PC-9 (cell line): ENCODE results near the gene LTB.

Experiments used
- EZH2 ChIP-seq: fragments of 200-600 bp; sonication (generic); IDR thresholded peaks from 2 replicates; pipeline ENCODE4 v1.8.0; 2017; ENCODE audit warnings: antibody characterized with exemption, low read depth
- TF ChIP-seq, protein P1 (sequence below): fragments of 200-600 bp; sonication (generic); conservative IDR thresholded peaks from 2 replicates; pipeline ENCODE4 v1.6.1; 2017; ENCODE audit warnings: mixed run types, antibody characterized with exemption, mild to moderate bottlenecking, moderate library complexity

DNA sequence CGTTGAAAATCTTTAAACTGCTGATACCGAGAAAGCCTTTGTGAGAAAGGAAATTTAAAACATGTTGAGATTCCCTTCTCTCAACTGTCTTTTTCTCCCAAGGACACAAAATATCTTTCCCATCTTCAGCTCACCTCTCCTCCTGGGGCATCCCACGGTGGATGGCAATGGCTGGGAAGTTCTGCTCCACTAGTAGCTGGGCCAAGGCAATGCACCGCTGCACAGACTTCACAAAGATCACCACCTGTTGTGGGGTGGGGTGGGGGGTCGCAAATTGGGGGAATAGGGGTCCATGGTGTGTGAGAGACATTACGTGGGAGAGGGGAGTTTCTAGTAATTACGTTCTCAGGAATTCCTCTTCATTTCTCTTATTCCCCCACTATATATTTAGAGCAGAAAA, 51.1 kb downstream of the LTB start:
- no peak for TF ChIP-seq EZH2
- TF ChIP-seq, protein P1, sequence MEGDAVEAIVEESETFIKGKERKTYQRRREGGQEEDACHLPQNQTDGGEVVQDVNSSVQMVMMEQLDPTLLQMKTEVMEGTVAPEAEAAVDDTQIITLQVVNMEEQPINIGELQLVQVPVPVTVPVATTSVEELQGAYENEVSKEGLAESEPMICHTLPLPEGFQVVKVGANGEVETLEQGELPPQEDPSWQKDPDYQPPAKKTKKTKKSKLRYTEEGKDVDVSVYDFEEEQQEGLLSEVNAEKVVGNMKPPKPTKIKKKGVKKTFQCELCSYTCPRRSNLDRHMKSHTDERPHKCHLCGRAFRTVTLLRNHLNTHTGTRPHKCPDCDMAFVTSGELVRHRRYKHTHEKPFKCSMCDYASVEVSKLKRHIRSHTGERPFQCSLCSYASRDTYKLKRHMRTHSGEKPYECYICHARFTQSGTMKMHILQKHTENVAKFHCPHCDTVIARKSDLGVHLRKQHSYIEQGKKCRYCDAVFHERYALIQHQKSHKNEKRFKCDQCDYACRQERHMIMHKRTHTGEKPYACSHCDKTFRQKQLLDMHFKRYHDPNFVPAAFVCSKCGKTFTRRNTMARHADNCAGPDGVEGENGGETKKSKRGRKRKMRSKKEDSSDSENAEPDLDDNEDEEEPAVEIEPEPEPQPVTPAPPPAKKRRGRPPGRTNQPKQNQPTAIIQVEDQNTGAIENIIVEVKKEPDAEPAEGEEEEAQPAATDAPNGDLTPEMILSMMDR: no peak
